Measurements from ENCODE around the gene ADGRG3. TPM values are rescaled to one million over a fixed set of nuclear protein-coding genes. Genes with fewer than 3 reads are reported as not detected.

The ADGRG3 gene
- total RNA-seq, 1 experiment from 2014 or later: not detected

DNA sequence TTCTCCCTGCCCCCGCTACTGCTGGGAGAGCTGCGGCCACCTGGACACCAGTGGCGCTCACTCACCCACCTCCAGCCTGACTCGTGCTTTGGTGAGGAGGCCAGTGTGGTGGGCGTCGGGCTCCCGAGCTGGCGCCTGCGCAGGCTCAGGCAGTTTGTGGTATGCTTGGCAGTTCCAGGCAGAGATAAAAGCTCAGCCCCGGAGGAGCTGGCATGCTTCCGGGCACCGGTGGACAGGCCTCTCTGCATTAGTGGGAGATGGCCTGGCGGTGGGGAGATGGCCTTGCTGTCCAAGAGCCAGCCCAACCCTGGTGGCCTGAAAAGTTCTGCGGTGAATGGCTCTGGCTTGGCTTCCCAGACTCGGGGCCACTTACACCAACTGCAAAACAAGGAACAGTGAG, 35.5 kb upstream of the ADGRG3 start:
- H3K79me2 ChIP-seq (ENCODE audit: insufficient read depth, low read length): no peaks in the 10 kb centered on the region

More for the DNA sequence above, 35.5 kb upstream of the ADGRG3 start:
- no peak overlapping the region for H3K9ac ChIP-seq (ENCODE audit: low read length)
- no peak for DNase-seq (ENCODE audit: low read depth, low spot score)
- H3K4me3 ChIP-seq (replicated peaks in 1 of 2; ENCODE audit: low read depth in 1 of 2, low read length in 2 of 2): no peak overlapping the region
- H3K4me2 ChIP-seq (ENCODE audit: low read length): peak overlapping the region; percentile 11; the same call in 1 of the 2 replicates
- H3K4me1 ChIP-seq (ENCODE audit: control insufficient read depth in 1 of 2, insufficient read depth in 2 of 2, low read length in 2 of 2): peaks cover 28 to 65% of the 10 kb centered on the region in 2 experiments
- RAD21 ChIA-PET (ENCODE audit: low non-redundant PET in 1 of 2, low total read pairs in 2 of 2, uncharacterized antibody in 2 of 2, unreplicated experiment in 2 of 2): no interaction called here
- no peaks in the 10 kb centered on the region for H3K36me3 ChIP-seq (ENCODE audit: control insufficient read depth in 1 of 2, insufficient read depth in 2 of 2, low read length in 2 of 2)
- POLR2A ChIA-PET: no interaction called here
- H3K27me3 ChIP-seq (ENCODE audit: insufficient read depth, low read length): no peaks in the 10 kb centered on the region
- H3K9me3 ChIP-seq (ENCODE audit: control insufficient read depth in 1 of 2, insufficient read depth in 1 of 2, low read depth in 1 of 2, low read length in 2 of 2): no peaks in the 10 kb centered on the region
- no peak for ATAC-seq
- no peaks in the 10 kb centered on the region for H4K20me1 ChIP-seq (ENCODE audit: insufficient read depth)
- no TSS peak for BruUV-seq (replicated peaks)
- no peak overlapping the region for H3K27ac ChIP-seq (ENCODE audit: low read depth, low read length)
- H3K9me2 ChIP-seq (ENCODE audit: insufficient read depth): no peaks in the 10 kb centered on the region
- CTCF ChIA-PET: interaction anchor here (0.8 to 1.5 kb wide), 2 partner anchors 11 to 35 kb away, joined by 3 to 4 read pairs; no protein-coding TSS in a partner anchor
- no peak overlapping the region for H2AFZ ChIP-seq (ENCODE audit: low read depth, low read length, poor library complexity, severe bottlenecking)
- TF ChIP-seq, protein P1, sequence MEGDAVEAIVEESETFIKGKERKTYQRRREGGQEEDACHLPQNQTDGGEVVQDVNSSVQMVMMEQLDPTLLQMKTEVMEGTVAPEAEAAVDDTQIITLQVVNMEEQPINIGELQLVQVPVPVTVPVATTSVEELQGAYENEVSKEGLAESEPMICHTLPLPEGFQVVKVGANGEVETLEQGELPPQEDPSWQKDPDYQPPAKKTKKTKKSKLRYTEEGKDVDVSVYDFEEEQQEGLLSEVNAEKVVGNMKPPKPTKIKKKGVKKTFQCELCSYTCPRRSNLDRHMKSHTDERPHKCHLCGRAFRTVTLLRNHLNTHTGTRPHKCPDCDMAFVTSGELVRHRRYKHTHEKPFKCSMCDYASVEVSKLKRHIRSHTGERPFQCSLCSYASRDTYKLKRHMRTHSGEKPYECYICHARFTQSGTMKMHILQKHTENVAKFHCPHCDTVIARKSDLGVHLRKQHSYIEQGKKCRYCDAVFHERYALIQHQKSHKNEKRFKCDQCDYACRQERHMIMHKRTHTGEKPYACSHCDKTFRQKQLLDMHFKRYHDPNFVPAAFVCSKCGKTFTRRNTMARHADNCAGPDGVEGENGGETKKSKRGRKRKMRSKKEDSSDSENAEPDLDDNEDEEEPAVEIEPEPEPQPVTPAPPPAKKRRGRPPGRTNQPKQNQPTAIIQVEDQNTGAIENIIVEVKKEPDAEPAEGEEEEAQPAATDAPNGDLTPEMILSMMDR (IDR thresholded peaks at IDR 0.05 in 2 of 3, conservative IDR thresholded peaks at IDR 0.05 in 1 of 3; ENCODE audit: borderline replicate concordance in 1 of 3, insufficient read depth in 1 of 3, low read depth in 2 of 3, low read length in 2 of 3): no peak
- TF ChIP-seq EZH2phosphoT487 (IDR thresholded peaks at IDR 0.05; ENCODE audit: borderline replicate concordance) (no peak), POLR2AphosphoS5 (IDR thresholded peaks at IDR 0.05; ENCODE audit: low read depth, low read length) (no peak), TCF7L2 (IDR thresholded peaks at IDR 0.05; ENCODE audit: borderline replicate concordance, extremely low read depth, insufficient read depth, insufficient read length) (no peak), RAD21 (IDR thresholded peaks at IDR 0.05; ENCODE audit: low read depth) (no peak), SP1 (IDR thresholded peaks at IDR 0.05; ENCODE audit: low read depth) (no peak)
- TF ChIP-seq, protein P2, sequence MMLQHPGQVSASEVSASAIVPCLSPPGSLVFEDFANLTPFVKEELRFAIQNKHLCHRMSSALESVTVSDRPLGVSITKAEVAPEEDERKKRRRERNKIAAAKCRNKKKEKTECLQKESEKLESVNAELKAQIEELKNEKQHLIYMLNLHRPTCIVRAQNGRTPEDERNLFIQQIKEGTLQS (IDR thresholded peaks at IDR 0.05): no peak
- intact Hi-C loops (cut with micrococcal nuclease): no loop called here

Data from HCT116 (cell line).